Tibial artery (tissue), 4 donors: ENCODE measurements around the gene PTPRD.
"Not testable (repeated sequence)": the region's sequence is repeated elsewhere in the genome, so short reads cannot be mapped to it uniquely, and the experiment has no call there.

Experiments used
- DNase-seq, 2 donors: peaks; one replicate each; pipeline ENCODE4 v3.0.0-alpha.2; 2019
- H3K27ac ChIP-seq, 2 donors: fragments of 200-600 bp; sonication (generic) in 1 of 2; 1 replicate in 1 of 2; 2 replicates in 1 of 2; pipeline ENCODE4 v1.5.1; 2018 to 2019; ENCODE audit warnings: mild to moderate bottlenecking in 1 of 2
- H3K27me3 ChIP-seq, 2 donors: fragments of 200-600 bp; sonication (generic) in 1 of 2; one replicate each; pipeline versions ENCODE4 v1.5.1 to v1.6.0; 2016 to 2019
- H3K36me3 ChIP-seq, 3 donors: fragments of 200-600 bp; sonication (generic) in 2 of 3; one replicate each; pipeline ENCODE4 v1.5.1; 2016 to 2019; ENCODE audit warnings: mild to moderate bottlenecking in 2 of 3
- H3K4me1 ChIP-seq, 4 donors: fragments of 200-600 bp; sonication (generic) in 2 of 4; 1 replicate in 3 of 4; 2 replicates in 1 of 4; pipeline ENCODE4 v1.5.1; 2016 to 2019
- H3K4me3 ChIP-seq, 2 donors: fragments of 200-600 bp; sonication (generic) in 1 of 2; 1 replicate in 1 of 2; 2 replicates in 1 of 2; pipeline ENCODE4 v1.5.1; 2018 to 2019; ENCODE audit warnings: mild to moderate bottlenecking in 2 of 2
- H3K9me3 ChIP-seq, 3 donors: fragments of 200-600 bp; sonication (generic) in 1 of 3; one replicate each; pipeline ENCODE4 v1.5.1; 2016 to 2019
- CTCF ChIP-seq, 2 experiments: fragments of 200-600 bp in 1 of 2; fragments of 450-650 bp in 1 of 2; IDR thresholded peaks; one replicate each; pipeline ENCODE4 v1.5.1; 2017 to 2019; ENCODE audit warnings: antibody characterized with exemption in 2 of 2, mild to moderate bottlenecking in 1 of 2, moderate library complexity in 1 of 2
- intact Hi-C: fragments of 100-400 bp; cut with DNase I; formaldehyde crosslinking; loops from one replicate; pipeline ENCODE4 v1.15.0; 2023; ENCODE audit warnings: low total_unique reads

Gene PTPRD

GRCh38 chr9:9494336-9494735 lies 1118.5 kb downstream of the PTPRD start:
- no peak for DNase-seq
- Histone ChIP-seq H3K27ac (no peak overlapping the region), H3K27me3 (no peaks in the 10 kb centered on the region), H3K4me1 (no peaks in the 10 kb centered on the region), H3K9me3 (peaks cover 0 to 3% (median 3%) of the 10 kb centered on the region in 3 donors), H3K36me3 (no peaks in the 10 kb centered on the region), H3K4me3 (no peak overlapping the region)
- no peak for TF ChIP-seq CTCF (IDR thresholded peaks at IDR 0.05)
- intact Hi-C loops = no loop called here

- no peaks in the 10 kb centered on the region for H3K36me3 ChIP-seq
- no peaks in the 10 kb centered on the region for H3K27me3 ChIP-seq
- TF ChIP-seq CTCF (IDR thresholded peaks at IDR 0.05) = no peak
- DNase-seq = no peak
- H3K4me3 ChIP-seq = no peak overlapping the region
- intact Hi-C loops = no loop called here
- peaks cover 0 to 3% (median 3%) of the 10 kb centered on the region in 3 donors for H3K9me3 ChIP-seq
- no peak overlapping the region for H3K27ac ChIP-seq
- no peaks in the 10 kb centered on the region for H3K4me1 ChIP-seq
Measured at GRCh38 chr9:9492506-9492905, 1120.3 kb downstream of the PTPRD start.

DNA sequence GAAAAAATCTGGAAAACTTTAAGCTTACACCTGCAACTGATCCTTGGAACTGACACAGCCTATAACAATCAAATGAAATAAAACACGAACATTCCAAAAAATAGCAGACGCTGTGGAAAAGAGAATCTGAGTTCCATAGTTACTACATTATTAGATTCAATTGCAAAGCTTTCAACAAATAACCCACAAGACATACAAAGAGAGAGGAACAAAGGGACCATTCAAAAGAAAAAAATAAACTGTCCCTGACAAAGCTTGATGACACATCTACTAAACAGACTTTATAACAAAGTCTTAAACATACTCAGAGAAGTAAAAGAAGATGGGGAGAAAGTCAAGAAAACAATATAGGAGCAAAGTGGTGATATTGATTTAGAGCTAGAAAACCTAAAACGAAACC lies 1123.6 kb downstream of the PTPRD start:
- H3K36me3 ChIP-seq = no peaks in the 10 kb centered on the region
- H3K27me3 ChIP-seq = no peaks in the 10 kb centered on the region
- intact Hi-C loops = no loop called here
- TF ChIP-seq CTCF (IDR thresholded peaks at IDR 0.05) = no peak
- DNase-seq = no peak
- no peaks in the 10 kb centered on the region for H3K4me1 ChIP-seq
- no peaks in the 10 kb centered on the region for H3K9me3 ChIP-seq
- H3K27ac ChIP-seq = no peak overlapping the region
- no peak overlapping the region for H3K4me3 ChIP-seq

DNA sequence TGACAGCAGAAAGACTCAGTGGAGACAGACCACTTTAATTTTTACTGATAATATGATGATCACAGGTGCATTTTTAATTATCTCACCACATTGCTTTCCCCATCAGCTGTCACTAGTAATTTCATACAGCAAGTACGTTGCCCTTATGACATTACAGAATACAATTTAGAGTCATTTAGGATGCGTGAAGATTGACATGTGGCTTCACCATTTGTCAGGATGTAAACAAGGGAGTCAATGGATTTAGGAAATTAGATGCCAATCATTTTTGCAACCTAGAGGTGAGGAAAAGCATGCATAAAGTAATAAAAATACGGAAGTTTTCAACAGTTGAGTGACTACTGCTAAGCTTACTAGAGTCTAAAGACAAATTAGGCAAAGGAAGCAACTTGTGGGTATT lies 1129.6 kb downstream of the PTPRD start:
- Histone ChIP-seq H3K27ac (no peak overlapping the region), H3K9me3 (no peaks in the 10 kb centered on the region), H3K4me1 (no peaks in the 10 kb centered on the region), H3K27me3 (no peaks in the 10 kb centered on the region), H3K36me3 (no peaks in the 10 kb centered on the region), H3K4me3 (no peak overlapping the region)
- DNase-seq = no peak
- intact Hi-C loops = no loop called here
- no peak for TF ChIP-seq CTCF (IDR thresholded peaks at IDR 0.05)

GRCh38 chr9:9478741-9479140 lies 1134.1 kb downstream of the PTPRD start:
- DNase-seq = no peak
- Histone ChIP-seq H3K27ac (no peak overlapping the region), H3K36me3 (no peaks in the 10 kb centered on the region), H3K4me3 (no peak overlapping the region), H3K9me3 (no peaks in the 10 kb centered on the region), H3K4me1 (no peaks in the 10 kb centered on the region), H3K27me3 (no peaks in the 10 kb centered on the region)
- intact Hi-C loops = no loop called here
- TF ChIP-seq CTCF (IDR thresholded peaks at IDR 0.05) = no peak

GRCh38 chr9:9469271-9469670 lies 1143.5 kb downstream of the PTPRD start:
- Histone ChIP-seq H3K9me3 (no peaks in the 10 kb centered on the region), H3K4me3 (no peak overlapping the region), H3K27me3 (no peaks in the 10 kb centered on the region), H3K36me3 (no peaks in the 10 kb centered on the region), H3K4me1 (no peaks in the 10 kb centered on the region), H3K27ac (no peak overlapping the region)
- no peak for DNase-seq
- intact Hi-C loops = no loop called here
- TF ChIP-seq CTCF (IDR thresholded peaks at IDR 0.05) = no peak

DNA sequence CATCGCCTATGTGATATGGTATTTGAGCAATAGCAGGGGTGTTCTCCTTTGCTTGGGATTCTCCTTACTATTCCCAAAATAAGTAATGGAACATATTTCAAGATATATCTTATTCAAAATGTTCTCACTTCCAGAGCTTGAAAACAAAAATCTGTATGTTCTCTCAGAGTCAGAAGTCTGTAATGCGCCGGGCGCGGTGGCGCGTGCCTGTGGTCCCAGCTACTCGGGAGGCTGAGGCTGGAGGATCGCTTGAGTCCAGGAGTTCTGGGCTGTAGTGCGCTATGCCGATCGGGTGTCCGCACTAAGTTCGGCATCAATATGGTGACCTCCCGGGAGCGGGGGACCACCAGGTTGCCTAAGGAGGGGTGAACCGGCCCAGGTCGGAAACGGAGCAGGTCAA lies 1170.9 kb downstream of the PTPRD start:
- H3K27me3 ChIP-seq, H3K36me3 ChIP-seq: not testable (repeated sequence)

More for the DNA sequence above, 1170.9 kb downstream of the PTPRD start:
- H3K9me3 ChIP-seq, H3K27ac ChIP-seq, H3K4me3 ChIP-seq, DNase-seq, intact Hi-C loops, H3K4me1 ChIP-seq: not testable (repeated sequence)
